PC-3 (cell line): ENCODE measurements around the gene LPCAT2.

Experiments used
- CTCF ChIP-seq: fragments of 300-600 bp; sonication (generic); conservative IDR thresholded peaks from 2 replicates; pipeline ENCODE4 v1.5.1; 2017; ENCODE audit warnings: antibody characterized with exemption, low read depth, mild to moderate bottlenecking, low read length
- EZH2 ChIP-seq: fragments of 300-600 bp; sonication (generic); IDR thresholded peaks from one replicate; pipeline ENCODE4 v1.6.1; 2017; ENCODE audit warnings: antibody characterized with exemption, mild to moderate bottlenecking, low read length; ENCODE audit not compliant: unreplicated experiment
- EZH2phosphoT487 ChIP-seq: fragments of 300-600 bp; sonication (generic); IDR thresholded peaks from 2 replicates; pipeline ENCODE4 v1.6.1; 2018; ENCODE audit warnings: mild to moderate bottlenecking, antibody characterized with exemption, low read length, borderline replicate concordance

DNA sequence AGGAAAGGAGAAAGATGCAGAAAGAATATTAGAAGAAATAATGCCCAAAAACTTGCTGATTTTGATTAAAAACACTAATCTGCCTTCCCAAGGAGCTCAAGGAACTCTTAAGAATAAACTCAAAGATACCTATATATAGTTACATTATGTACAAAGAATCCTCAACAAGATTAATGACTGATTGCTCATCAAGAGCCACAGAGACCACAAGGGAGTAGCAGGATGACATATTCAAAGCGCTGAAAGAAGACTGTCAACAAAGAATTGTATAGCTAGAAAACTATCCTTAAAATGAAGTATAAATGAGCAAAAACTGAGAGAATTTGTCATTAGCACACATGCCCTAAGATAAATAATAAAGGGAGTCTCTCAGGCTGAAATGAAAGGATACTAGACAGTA is 6.2 kb downstream of the LPCAT2 start:
- TF ChIP-seq EZH2 (no peak), CTCF (no peak), EZH2phosphoT487 (no peak)
